ENCODE data around the gene TMC4.
"Not testable (repeated sequence)": the region's sequence is repeated elsewhere in the genome, so short reads cannot be mapped to it uniquely, and the experiment has no call there.

The TMC4 gene

GRCh38 chr19:54172471-54173358, at the start of gene TMC4:
TMC4 (minus strand) TSS chr19:54173160; CDS start chr19:54173117, 43 bp downstream.
- no peak for DNase-seq (ENCODE audit: low spot score)

- not testable (repeated sequence) for DNase-seq (ENCODE audit: low spot score)
Observed at GRCh38 chr19:54221947-54222346, 49.0 kb upstream of the TMC4 start.

- not testable (repeated sequence) for DNase-seq (ENCODE audit: low spot score)
Observed at GRCh38 chr19:54219702-54220101, 46.7 kb upstream of the TMC4 start.

GRCh38 chr19:54218960-54219661, 46.2 kb upstream of the TMC4 start:
- no peak for DNase-seq (ENCODE audit: low spot score)

- no peak for DNase-seq (ENCODE audit: low spot score)
Observed at GRCh38 chr19:54218259-54218658, 45.3 kb upstream of the TMC4 start.

GRCh38 chr19:54217517-54218247, 44.7 kb upstream of the TMC4 start:
- DNase-seq (ENCODE audit: low spot score): not testable (repeated sequence)

GRCh38 chr19:54216869-54217268, 43.9 kb upstream of the TMC4 start:
- DNase-seq (ENCODE audit: low spot score): no peak

- DNase-seq (ENCODE audit: low spot score): not testable (repeated sequence)
Observed at GRCh38 chr19:54214734-54215133, 41.8 kb upstream of the TMC4 start.

- DNase-seq (ENCODE audit: low spot score): not testable (repeated sequence)
Observed at GRCh38 chr19:54214217-54214616, 41.3 kb upstream of the TMC4 start.

- DNase-seq (ENCODE audit: low spot score): no peak
Observed at GRCh38 chr19:54211235-54211634, 38.3 kb upstream of the TMC4 start.

- DNase-seq (ENCODE audit: low spot score): peak; percentile 91
Observed at GRCh38 chr19:54209811-54210494, 37.0 kb upstream of the TMC4 start.

GRCh38 chr19:54209058-54209810, 36.3 kb upstream of the TMC4 start:
- peak; percentile 66 for DNase-seq (ENCODE audit: low spot score)

- DNase-seq (ENCODE audit: low spot score): no peak
Observed at GRCh38 chr19:54208784-54209057, 35.8 kb upstream of the TMC4 start.

GRCh38 chr19:54207983-54208783, 35.2 kb upstream of the TMC4 start:
- DNase-seq (ENCODE audit: low spot score): peak; percentile 86

GRCh38 chr19:54207676-54207982, 34.7 kb upstream of the TMC4 start:
- DNase-seq (ENCODE audit: low spot score): no peak

- DNase-seq (ENCODE audit: low spot score): not testable (repeated sequence)
Observed at GRCh38 chr19:54207193-54207592, 34.2 kb upstream of the TMC4 start.

GRCh38 chr19:54206831-54207177, 33.8 kb upstream of the TMC4 start:
- DNase-seq (ENCODE audit: low spot score): no peak

- DNase-seq (ENCODE audit: low spot score): no peak
Observed at GRCh38 chr19:54206030-54206830, 33.3 kb upstream of the TMC4 start.

GRCh38 chr19:54204767-54205468, 32.0 kb upstream of the TMC4 start:
- no peak for DNase-seq (ENCODE audit: low spot score)

Data from Ammon's horn (tissue), 1 donor.